MCF 10A (cell line): ENCODE results near the gene TRAF3IP1. TPM values are rescaled to one million over a fixed set of nuclear protein-coding genes. Genes with fewer than 3 reads are reported as not detected.
"Not testable (repeated sequence)": the region's sequence is repeated elsewhere in the genome, so short reads cannot be mapped to it uniquely, and the experiment has no call there.

Experiments used
- BruUV-seq: library from RNA; stranded (reverse); fragments of 400-500 nt; replicated peaks from 2 replicates; lab custom pipeline; 2021; lab: Mats Ljungman, UMichigan
- CTCF ChIA-PET: fragments of 300-600 bp; sonication (Branson Sonifier 250); formaldehyde crosslinking; extraction: SDS; loops from one replicate; lab custom pipeline; 2021; ENCODE audit warnings: antibody characterized with exemption, inconsistent platforms; lab: Yijun Ruan, JAX
- POLR2A ChIA-PET: fragments of 300-600, 350-650 bp; sonication (Branson Sonifier 250); formaldehyde crosslinking; extraction: SDS; loops from one replicate; lab custom pipeline; 2020; ENCODE audit warnings: antibody characterized with exemption, inconsistent platforms; lab: Yijun Ruan, JAX
- DNase-seq: peaks from one replicate; pipeline ENCODE4 v3.0.0-alpha.2; 2018; ENCODE audit not compliant: unreplicated experiment
- H3K27ac Mint-ChIP-seq: one replicate; pipeline ENCODE4 v1.8.0; 2022; ENCODE audit warnings: mild to moderate bottlenecking, low read depth, mixed read lengths; ENCODE audit not compliant: unreplicated experiment
- H3K27me3 Mint-ChIP-seq: one replicate; pipeline ENCODE4 v1.8.0; 2022; ENCODE audit warnings: mixed read lengths; ENCODE audit not compliant: insufficient read depth, unreplicated experiment
- H3K36me3 Mint-ChIP-seq: one replicate; pipeline ENCODE4 v1.8.0; 2022; ENCODE audit warnings: mild to moderate bottlenecking, moderate library complexity, mixed read lengths; ENCODE audit not compliant: insufficient read depth, unreplicated experiment
- H3K4me1 Mint-ChIP-seq: one replicate; pipeline ENCODE4 v1.8.0; 2022; ENCODE audit warnings: mixed read lengths; ENCODE audit not compliant: insufficient read depth, unreplicated experiment
- H3K4me3 Mint-ChIP-seq: one replicate; pipeline ENCODE4 v1.8.0; 2022; ENCODE audit warnings: mild to moderate bottlenecking, moderate library complexity, mixed read lengths; ENCODE audit not compliant: unreplicated experiment
- H3K9me3 Mint-ChIP-seq: one replicate; pipeline ENCODE4 v1.8.0; 2022; ENCODE audit warnings: mixed read lengths; ENCODE audit not compliant: unreplicated experiment
- CTCF ChIP-seq: fragments of 200-600 bp; IDR thresholded peaks from one replicate; pipeline ENCODE4 v1.8.0; 2022; ENCODE audit warnings: antibody characterized with exemption, mild to moderate bottlenecking; ENCODE audit not compliant: unreplicated experiment
- intact Hi-C: fragments of 100-400 bp; cut with micrococcal nuclease; formaldehyde crosslinking; loops from 2 replicates; pipeline ENCODE4 v1.14.1; 2022
- total RNA-seq: library from RNA; stranded (reverse); gene quantifications from 2 replicates; pipeline ENCODE4 v1.2.3, GENCODE V29; 2022

Gene TRAF3IP1
- total RNA-seq, 1 experiment from 2014 or later = 19.1 TPM

DNA sequence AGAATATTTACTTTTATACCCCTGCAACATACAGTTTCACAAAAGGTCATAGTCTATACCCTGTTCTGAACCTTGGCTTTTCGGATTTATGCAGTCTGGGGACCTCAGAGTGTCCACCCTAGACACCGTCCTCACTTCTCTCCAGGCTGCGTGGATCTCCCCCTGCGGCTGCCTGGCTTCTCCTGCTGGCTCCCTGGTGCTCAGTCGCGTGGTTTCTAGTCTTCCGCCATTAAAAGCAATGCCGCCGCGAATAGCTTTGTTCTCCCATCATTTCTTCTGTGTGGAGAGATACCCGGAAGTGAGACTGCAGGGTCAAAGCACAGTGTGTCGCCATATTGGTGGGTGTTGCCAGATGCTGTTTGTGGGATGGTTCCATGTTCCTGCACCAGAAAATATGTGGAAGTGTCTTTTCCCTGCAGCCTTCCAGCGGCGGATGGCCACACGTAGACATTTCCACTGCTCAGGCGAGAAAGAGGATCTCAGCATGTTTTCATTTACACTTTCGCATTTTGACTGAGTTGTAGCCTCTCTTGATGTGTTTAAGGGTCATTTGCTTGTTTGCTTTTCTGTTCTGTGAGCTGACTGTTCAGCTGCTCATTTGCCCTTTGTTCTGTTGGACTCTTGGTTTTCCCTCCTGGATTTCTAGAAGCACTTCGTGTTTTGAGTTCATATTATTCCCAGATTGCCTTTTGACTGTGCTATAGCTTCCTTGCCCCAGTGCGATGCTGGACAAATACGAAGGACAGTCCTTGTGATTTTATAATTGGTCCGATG, 83.5 kb downstream of the TRAF3IP1 start:
- no TSS peak for BruUV-seq
- ChIA-PET CTCF (interaction anchor here (0.7 kb wide), 1 partner anchor 323 kb away, joined by 3 read pairs; no protein-coding TSS in a partner anchor), POLR2A (interaction anchor here (0.6 to 2.4 kb wide), 2 partner anchors 10 to 14 kb away, joined by 4 to 5 read pairs; no protein-coding TSS in a partner anchor)
- Mint-ChIP-seq H3K27me3 (no peaks in the 10 kb centered on the region), H3K4me1 (no peaks in the 10 kb centered on the region), H3K27ac (no peak overlapping the region), H3K36me3 (peaks cover 20% of the 10 kb centered on the region), H3K9me3 (no peaks in the 10 kb centered on the region), H3K4me3 (no peak overlapping the region)
- no peak for TF ChIP-seq CTCF
- intact Hi-C loops = no loop called here
- no peak for DNase-seq

DNA sequence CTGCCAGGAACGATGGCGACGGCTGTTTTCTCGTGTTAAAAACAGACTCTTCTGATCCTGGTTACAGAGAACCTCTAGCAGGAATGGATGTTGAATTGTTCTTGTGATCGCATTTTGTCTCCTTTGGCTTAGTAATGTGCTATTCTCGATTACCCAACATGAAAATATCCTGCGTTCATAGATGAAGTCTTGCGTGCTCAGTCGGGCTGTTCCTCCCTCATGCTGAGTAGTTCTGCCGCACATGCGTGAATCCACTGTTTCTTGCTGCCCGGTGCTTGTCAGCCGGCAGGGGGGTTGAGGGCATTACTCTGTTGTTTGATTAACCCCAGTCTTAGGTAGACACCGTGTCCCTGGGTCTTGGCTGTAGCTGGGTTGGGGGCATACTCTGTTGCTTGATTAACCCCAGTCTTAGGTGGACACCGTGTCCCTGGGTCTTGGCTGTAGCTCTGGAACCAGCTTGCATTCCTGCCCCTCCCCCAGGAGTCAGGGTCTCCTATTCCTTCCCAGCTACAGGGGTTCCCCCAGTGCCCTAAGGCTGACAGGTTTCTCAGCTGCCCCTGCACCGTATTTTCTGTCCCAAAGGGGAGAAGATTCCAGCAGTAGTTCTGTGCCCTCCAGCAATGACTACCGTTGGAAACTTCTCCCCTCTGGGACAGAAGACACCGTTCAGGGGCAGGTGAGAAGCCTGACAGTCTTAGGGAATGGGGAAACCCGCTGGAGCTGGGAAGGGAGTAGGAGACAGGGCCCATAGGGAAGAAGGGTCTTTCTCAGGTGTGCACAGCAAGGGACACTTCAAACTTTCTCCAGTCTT, 84.3 kb downstream of the TRAF3IP1 start:
- CTCF ChIA-PET = no interaction called here
- no TSS peak for BruUV-seq
- Mint-ChIP-seq H3K4me1 (no peaks in the 10 kb centered on the region), H3K27ac (no peak overlapping the region), H3K4me3 (no peak overlapping the region), H3K36me3 (peaks cover 20% of the 10 kb centered on the region), H3K27me3 (no peaks in the 10 kb centered on the region), H3K9me3 (no peaks in the 10 kb centered on the region)
- DNase-seq = no peak
- POLR2A ChIA-PET = no interaction called here
- intact Hi-C loops = no loop called here
- TF ChIP-seq CTCF = no peak

- BruUV-seq, H3K4me1 Mint-ChIP-seq, DNase-seq, H3K27me3 Mint-ChIP-seq, H3K4me3 Mint-ChIP-seq, H3K27ac Mint-ChIP-seq, intact Hi-C loops, POLR2A ChIA-PET, CTCF ChIA-PET, H3K9me3 Mint-ChIP-seq: not testable (repeated sequence)
- peaks cover 15% of the 10 kb centered on the region for H3K36me3 Mint-ChIP-seq
Measured at GRCh38 chr2:238405217-238405555, 84.9 kb downstream of the TRAF3IP1 start.

GRCh38 chr2:238406221-238406997, 86.1 kb downstream of the TRAF3IP1 start:
- H3K9me3 Mint-ChIP-seq = no peaks in the 10 kb centered on the region
- BruUV-seq = no TSS peak
- no peaks in the 10 kb centered on the region for H3K27me3 Mint-ChIP-seq
- H3K4me3 Mint-ChIP-seq = no peak overlapping the region
- ChIA-PET POLR2A (interaction anchor here (1.0 kb wide), 1 partner anchor 326 kb away, joined by 3 read pairs; no protein-coding TSS in a partner anchor), CTCF (no interaction called here)
- H3K36me3 Mint-ChIP-seq = peaks cover 13% of the 10 kb centered on the region
- no peak overlapping the region for H3K27ac Mint-ChIP-seq
- TF ChIP-seq CTCF = no peak
- DNase-seq = no peak
- intact Hi-C loops = no loop called here
- no peaks in the 10 kb centered on the region for H3K4me1 Mint-ChIP-seq
